Upper lobe of right lung (tissue), 1 donor: Measurements from ENCODE around the gene POMT1. TPM values are rescaled to one million over a fixed set of nuclear protein-coding genes. Genes with fewer than 3 reads are reported as not detected.

ENCODE experiments used
- ATAC-seq: fragments of 200-7000 bp; cut with Tn5 transposase; one replicate; pipeline ENCODE4 v1.9.1; 2020; ENCODE audit warnings: mild to moderate bottlenecking, moderate library complexity
- DNase-seq: peaks from one replicate; pipeline ENCODE4 v3.0.0-alpha.2; 2020
- H3K27ac ChIP-seq: fragments of 200-600 bp; one replicate; pipeline ENCODE4 v1.8.0; 2022
- H3K27me3 ChIP-seq: fragments of 200-600 bp; one replicate; pipeline ENCODE4 v1.8.0; 2022; ENCODE audit warnings: mild to moderate bottlenecking
- H3K36me3 ChIP-seq: fragments of 200-600 bp; one replicate; pipeline ENCODE4 v1.8.0; 2022
- H3K4me1 ChIP-seq: fragments of 200-600 bp; one replicate; pipeline ENCODE4 v1.8.0; 2022
- H3K4me3 ChIP-seq: fragments of 200-600 bp; one replicate; pipeline ENCODE4 v1.8.0; 2022; ENCODE audit warnings: mild to moderate bottlenecking
- H3K9me3 ChIP-seq: fragments of 200-600 bp; one replicate; pipeline ENCODE4 v1.8.0; 2022
- intact Hi-C: fragments of 100-400 bp; cut with DNase I; formaldehyde crosslinking; loops from one replicate; pipeline ENCODE4 v1.11.0; 2022
- total RNA-seq: library from RNA; stranded (reverse); fragmentation: NEBNext Ultra II Directional; extraction: Animal tissue kit (Norgen Biotek cat#: 25700); gene quantifications from one replicate; pipeline ENCODE4 v1.2.1, GENCODE V29; 2021
- TF ChIP-seq, protein P1 (sequence below): fragments of 200-600 bp; IDR thresholded peaks from one replicate; pipeline ENCODE4 v1.8.0; 2022; ENCODE audit warnings: antibody characterized with exemption
- donor health status: DM: no; HTN: yes; CAD: no; lungs with severe emphysema.

Gene POMT1
- total RNA-seq, 1 donor from 2014 or later: 25.2 TPM

DNA sequence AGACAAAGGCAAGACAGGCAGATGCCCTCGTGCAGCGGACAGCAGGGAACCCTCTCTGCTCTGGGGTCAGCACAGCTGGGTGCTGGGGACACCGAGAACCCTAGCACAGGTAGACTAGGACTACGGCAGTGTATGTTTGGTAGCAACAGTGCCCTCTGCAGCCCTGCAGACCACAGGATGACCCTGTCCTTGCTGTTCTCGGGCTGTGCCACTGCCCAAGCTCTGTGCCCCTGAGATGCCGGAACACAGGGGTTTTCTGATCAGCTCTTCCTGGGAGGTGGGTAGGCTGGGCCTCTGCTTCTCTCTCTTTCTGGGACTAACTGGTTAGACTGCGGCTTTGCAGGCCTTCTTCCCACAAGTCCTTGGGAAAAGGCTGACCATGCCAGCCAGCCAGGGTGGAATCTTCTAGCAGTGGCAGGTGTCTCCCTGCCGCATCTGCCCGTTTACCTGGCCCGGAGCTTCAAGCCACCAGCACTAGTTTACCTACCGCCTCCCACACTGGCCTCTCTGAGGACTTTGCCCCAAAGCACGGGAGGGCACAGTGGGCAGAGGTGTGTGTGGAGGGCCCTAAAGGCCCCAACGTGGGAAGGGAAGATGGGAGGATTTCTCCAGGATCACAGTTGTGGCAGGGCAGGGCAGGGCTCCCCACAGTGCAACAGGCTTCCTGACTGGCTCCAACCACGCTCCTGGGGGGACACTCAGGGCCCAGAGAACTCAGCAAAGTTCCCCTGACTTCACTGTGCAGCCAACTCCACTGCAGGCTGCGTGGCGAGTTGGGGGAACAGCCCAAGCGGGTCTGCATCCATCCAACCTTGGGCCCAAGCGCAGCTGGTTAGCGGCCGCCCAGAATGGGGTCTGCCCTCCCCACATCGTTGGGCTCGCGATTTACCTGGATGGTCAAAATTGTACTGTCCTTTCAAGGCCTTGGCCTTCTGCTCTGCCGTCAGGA, 27.2 kb downstream of the POMT1 start:
- peaks cover 12% of the 10 kb centered on the region for H3K4me1 ChIP-seq
- no peaks in the 10 kb centered on the region for H3K27me3 ChIP-seq
- H3K4me3 ChIP-seq: peak overlapping the region; percentile 95
- H3K9me3 ChIP-seq: no peaks in the 10 kb centered on the region
- TF ChIP-seq, protein P1, sequence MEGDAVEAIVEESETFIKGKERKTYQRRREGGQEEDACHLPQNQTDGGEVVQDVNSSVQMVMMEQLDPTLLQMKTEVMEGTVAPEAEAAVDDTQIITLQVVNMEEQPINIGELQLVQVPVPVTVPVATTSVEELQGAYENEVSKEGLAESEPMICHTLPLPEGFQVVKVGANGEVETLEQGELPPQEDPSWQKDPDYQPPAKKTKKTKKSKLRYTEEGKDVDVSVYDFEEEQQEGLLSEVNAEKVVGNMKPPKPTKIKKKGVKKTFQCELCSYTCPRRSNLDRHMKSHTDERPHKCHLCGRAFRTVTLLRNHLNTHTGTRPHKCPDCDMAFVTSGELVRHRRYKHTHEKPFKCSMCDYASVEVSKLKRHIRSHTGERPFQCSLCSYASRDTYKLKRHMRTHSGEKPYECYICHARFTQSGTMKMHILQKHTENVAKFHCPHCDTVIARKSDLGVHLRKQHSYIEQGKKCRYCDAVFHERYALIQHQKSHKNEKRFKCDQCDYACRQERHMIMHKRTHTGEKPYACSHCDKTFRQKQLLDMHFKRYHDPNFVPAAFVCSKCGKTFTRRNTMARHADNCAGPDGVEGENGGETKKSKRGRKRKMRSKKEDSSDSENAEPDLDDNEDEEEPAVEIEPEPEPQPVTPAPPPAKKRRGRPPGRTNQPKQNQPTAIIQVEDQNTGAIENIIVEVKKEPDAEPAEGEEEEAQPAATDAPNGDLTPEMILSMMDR: no peak
- H3K27ac ChIP-seq: peak overlapping the region; percentile 88
- no peak for ATAC-seq
- H3K36me3 ChIP-seq: peaks cover 41% of the 10 kb centered on the region
- intact Hi-C loops: no loop called here
- no peak for DNase-seq

DNA sequence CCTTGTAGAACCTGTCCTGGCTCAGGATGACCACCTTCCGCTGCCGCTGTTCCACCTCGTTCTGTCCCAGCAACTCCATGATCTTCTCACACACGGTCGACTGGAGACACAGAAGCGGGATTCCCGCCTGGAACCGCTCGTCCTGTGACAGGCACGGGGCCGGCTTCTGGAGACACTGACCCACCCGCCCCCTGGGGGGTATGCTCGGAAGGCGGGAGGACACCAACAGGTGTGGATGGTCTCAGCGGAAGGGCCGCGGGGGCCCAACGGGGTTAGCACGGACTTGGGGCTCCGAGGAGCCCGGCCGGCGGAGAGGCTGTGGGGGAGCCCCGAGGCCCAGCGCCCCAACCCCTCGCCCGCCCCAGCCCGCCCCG, 27.8 kb downstream of the POMT1 start:
- Histone ChIP-seq H3K4me3 (peak overlapping the region; percentile 95), H3K27ac (peak overlapping the region; percentile 88), H3K27me3 (no peaks in the 10 kb centered on the region), H3K36me3 (peaks cover 35% of the 10 kb centered on the region), H3K9me3 (no peaks in the 10 kb centered on the region), H3K4me1 (peaks cover 12% of the 10 kb centered on the region)
- TF ChIP-seq, protein P1: peak; percentile 23
- DNase-seq: peak; percentile 75
- ATAC-seq: peak; percentile 23
- intact Hi-C loops: no loop called here

DNA sequence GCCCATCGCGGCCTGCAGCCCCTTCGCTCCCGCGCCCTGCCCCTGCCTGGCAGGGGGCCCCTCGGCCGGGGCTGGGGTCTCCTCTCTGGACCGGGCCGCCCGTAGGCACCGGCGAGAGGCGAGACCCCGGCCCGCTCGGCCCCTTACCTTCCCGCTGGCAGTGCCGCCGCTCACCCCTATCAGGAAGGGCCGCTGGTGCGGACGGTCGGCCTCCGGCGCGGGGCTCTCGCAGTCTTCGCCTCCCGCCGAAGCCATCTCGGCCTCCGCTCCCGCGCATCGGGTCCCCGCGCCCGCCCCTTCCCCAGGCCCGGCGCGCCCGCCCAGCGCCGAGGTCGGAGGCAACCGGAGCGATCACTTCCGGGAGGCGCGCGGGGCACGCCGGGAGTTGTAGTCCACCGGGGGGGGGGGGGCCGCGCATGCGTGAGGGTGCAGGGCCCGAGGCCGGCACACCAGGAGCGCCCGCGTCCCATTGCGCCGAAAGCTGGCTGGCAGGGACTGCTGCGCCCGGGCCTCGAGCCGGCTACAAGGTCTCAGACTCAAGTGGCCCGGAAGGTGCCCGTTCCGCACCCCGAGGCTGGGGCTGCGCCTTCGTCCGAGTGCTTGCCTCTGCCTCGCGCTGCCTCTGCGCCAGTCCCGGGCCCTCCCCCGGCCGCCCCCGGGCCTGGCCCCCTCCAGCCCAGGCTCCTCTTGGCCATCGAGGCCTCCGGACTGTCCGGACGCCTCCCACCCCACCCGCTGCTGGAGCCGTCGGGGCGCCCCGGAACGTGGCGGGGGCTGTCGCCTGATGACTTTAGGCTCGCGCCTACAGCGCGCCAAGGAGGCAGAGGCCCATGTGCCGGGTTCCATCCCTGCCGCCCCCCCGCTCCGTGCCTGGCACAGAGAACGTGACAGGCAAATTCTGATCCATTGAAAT, 28.5 kb downstream of the POMT1 start, which contains the start of gene UCK1:
TSS of gene UCK1 (minus strand) at position 344 of the 913 bp plus-strand sequence. CDS start at position 255, 89 bp downstream.
- ATAC-seq (peak; percentile 98), DNase-seq (peak; percentile 90)
- Histone ChIP-seq H3K27me3 (no peaks in the 10 kb centered on the region), H3K4me3 (peak within 1 kb of the TSS; percentile 95), H3K36me3 (peaks cover 28% of the 10 kb centered on the region), H3K9me3 (no peaks in the 10 kb centered on the region), H3K4me1 (peaks cover 12% of the 10 kb centered on the region), H3K27ac (peak within 1 kb of the TSS; percentile 88)
- TF ChIP-seq, protein P1: no peak
- intact Hi-C loops: no loop called here

DNA sequence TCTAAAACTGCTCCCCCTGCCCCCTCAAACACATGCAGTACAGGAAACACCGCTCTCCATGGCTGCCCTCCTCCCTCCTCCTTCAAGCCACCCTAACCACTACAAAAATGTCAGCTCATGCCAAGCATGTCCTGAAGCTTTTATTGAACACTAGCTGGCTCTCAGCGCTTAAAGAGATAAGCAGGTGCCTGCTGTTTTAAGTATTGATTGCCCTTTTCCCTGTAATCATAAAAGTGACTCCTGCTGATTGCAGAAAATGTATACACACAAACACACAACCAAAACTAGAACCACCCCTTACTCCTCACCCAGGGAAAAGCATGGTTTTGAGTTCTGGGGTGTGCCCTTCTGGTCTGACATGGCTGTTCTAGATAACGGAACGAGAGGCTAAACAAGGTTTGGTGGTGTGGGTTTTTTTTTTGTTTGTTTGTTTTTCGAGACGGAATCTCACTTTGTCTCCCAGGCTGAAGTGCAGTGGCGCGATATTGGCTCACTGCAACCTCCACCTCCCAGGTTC, 32.1 kb downstream of the POMT1 start:
- Histone ChIP-seq H3K4me3 (no peak overlapping the region), H3K27ac (no peak overlapping the region), H3K9me3 (no peaks in the 10 kb centered on the region), H3K4me1 (peaks cover 10% of the 10 kb centered on the region), H3K36me3 (no peaks in the 10 kb centered on the region), H3K27me3 (no peaks in the 10 kb centered on the region)
- DNase-seq (no peak), ATAC-seq (no peak)
- TF ChIP-seq, protein P1: no peak
- intact Hi-C loops: no loop called here

DNA sequence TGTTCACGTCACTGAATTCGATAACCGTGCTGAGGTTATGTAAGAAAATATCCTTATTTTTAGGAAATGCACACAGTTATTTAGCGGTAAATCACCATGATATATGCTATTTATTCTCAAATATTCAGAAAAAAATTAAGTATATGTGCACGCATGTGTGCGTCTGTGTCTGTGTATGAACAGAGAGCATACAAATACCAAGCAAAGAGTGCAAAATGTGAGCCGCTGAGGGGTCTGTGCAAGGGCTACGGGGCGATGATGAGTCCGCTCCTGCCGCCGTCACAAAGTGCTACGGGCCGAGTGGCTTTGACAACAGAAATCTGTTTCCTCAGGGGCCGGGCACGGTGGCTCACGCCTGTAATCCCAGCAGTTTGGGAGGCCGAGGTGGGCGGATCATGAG, 35.2 kb downstream of the POMT1 start:
- Histone ChIP-seq H3K36me3 (no peaks in the 10 kb centered on the region), H3K4me3 (no peak overlapping the region), H3K9me3 (no peaks in the 10 kb centered on the region), H3K4me1 (no peaks in the 10 kb centered on the region), H3K27ac (no peak overlapping the region), H3K27me3 (no peaks in the 10 kb centered on the region)
- DNase-seq: no peak
- ATAC-seq: no peak
- intact Hi-C loops: no loop called here
- TF ChIP-seq, protein P1: no peak
